COLO668 (cell line): ENCODE measurements around the gene FCHSD1.
"Not testable (repeated sequence)": the region's sequence is repeated elsewhere in the genome, so short reads cannot be mapped to it uniquely, and the experiment has no call there.

Source experiments
- DNase-seq: peaks from one replicate; lab custom pipeline; 2025; ENCODE audit not compliant: unreplicated experiment; lab: John Stamatoyannopoulos, UW

FCHSD1 gene

GRCh38 chr5:141618030-141618803 lies 33.0 kb downstream of the FCHSD1 start:
- DNase-seq: peak; percentile 41

DNA sequence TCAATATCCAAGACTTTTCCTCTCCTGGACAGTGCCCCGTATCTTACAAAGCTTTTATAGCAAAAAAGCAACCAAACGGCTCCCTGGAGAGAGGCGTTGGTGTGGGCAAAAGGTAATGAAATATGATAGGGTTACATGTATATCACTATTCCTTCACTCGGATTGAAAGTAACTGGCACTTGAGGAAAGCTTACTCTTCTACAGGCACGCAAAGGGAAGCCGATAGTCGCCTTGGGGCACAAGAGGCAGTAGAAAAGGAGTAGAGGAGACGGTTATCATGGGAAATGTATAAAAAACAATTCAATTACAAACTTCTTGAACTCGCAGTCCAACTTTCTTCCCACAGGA lies 33.6 kb downstream of the FCHSD1 start:
- no peak for DNase-seq

- DNase-seq: no peak
These were observed 34.1 kb downstream of the FCHSD1 start for GRCh38 chr5:141617128-141617527.

GRCh38 chr5:141615991-141616720 lies 35.1 kb downstream of the FCHSD1 start:
- no peak for DNase-seq

- DNase-seq: no peak
These were observed 37.9 kb downstream of the FCHSD1 start for GRCh38 chr5:141613344-141613743.

GRCh38 chr5:141611289-141611688 lies 39.9 kb downstream of the FCHSD1 start:
- DNase-seq: no peak

DNA sequence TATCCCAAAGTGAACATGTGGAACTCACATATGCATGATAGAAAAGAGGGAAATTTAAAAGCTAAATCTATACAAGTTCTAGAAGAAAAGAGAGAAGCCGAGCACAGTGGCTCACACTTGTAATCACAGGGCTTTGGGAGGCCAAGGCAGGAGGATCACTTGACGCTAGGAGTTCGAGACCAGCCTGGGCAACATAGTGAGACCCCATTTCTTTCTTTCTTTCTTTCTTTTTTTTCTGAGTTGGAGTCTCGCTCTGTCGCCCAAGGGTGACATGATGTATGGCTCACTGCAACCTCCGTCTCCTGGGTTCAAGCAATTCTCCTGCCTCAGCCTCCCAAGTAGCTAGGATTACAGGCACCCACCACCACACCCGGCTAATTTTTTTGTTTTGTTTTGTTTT lies 41.3 kb downstream of the FCHSD1 start:
- not testable (repeated sequence) for DNase-seq

- no peak for DNase-seq
These were observed 42.2 kb downstream of the FCHSD1 start for GRCh38 chr5:141609044-141609443.

DNA sequence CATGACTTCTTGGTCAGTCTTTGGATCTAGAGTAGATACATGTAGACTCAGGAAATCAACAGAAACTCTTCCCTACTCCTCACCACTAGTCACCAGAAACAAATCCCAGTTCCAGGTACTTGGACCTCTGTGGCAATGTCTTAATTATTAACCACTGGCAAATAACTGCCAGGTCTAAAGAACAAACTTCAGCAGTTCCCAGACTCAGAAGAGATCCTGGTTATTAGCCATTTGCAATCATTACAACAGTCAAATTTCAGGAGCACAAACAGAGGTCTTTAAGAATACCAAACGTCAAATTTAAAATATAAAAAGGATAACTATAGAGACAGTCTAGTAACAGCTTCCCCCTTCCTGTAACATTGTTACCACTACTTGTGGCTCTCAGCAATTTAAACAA lies 42.7 kb downstream of the FCHSD1 start:
- DNase-seq: no peak

DNA sequence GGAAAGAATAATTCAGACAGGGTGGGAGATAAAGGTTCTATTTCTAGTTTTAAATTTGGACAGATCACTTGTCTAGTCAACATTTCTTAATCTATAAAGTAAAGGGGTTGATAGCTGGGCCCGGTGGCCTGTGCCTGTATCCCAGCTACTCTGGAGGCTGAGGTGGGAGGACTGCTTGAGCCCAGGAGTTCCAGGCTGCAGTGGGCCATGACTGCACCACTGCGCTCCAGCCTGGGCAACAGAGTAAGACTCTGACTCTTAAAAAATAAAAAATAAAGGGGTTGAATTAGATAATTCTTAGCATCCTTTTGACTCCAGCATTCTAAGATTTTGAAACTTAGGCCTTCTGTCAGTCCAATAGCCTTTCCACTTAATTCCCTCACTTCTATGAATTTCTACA lies 43.2 kb downstream of the FCHSD1 start:
- DNase-seq: no peak

- DNase-seq: no peak
These were observed 45.5 kb downstream of the FCHSD1 start for GRCh38 chr5:141605523-141606277.

GRCh38 chr5:141603923-141604717 lies 47.1 kb downstream of the FCHSD1 start:
- no peak for DNase-seq

GRCh38 chr5:141602606-141603005 lies 48.6 kb downstream of the FCHSD1 start:
- DNase-seq: no peak

GRCh38 chr5:141598391-141599345 lies 52.5 kb downstream of the FCHSD1 start:
- no peak for DNase-seq

DNA sequence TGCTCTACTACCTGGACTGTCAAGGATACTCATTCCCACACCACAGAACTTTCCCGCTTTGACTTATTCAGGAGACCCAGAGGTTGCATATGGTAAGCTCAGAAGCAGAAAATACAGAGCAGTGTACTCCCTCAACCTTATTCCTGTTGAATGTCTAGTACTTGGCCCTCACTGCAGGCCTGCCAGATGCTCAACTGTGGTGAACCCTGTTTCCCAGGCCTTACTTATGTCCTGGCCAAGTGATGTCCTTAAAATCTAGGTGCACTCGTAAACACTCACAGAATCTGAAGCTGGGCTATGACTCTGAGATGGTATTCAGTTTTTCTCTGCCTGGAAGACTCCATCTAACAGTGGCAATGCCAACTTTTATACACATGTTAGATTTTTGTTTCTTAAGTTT lies 53.4 kb downstream of the FCHSD1 start:
- DNase-seq: no peak

DNA sequence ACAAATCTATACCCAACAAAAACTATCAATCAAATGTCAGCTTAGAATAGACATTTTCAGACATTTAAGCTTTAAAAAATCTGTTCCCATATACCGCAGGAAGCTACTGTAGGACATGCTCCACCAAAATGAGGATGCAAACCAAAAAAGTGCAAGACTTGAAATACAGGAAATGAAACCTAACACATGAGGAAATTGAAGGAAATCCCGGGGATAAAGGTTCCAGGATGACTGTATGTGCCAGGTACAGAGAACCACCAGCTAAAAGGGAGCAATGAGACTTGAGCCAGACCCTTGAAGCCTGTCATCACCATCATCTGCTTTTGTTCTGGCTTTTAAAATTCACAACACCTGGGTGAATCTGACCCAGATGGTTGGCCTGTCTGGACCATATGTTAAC lies 53.8 kb downstream of the FCHSD1 start:
- DNase-seq: no peak

- no peak for DNase-seq
These were observed 54.4 kb downstream of the FCHSD1 start for GRCh38 chr5:141596867-141597266.

- DNase-seq: no peak
These were observed 61.1 kb downstream of the FCHSD1 start for GRCh38 chr5:141590127-141590526.
